Muscle layer of duodenum (tissue), 2 donors: ENCODE results near the gene MSL3B.

Source experiments
- H3K27ac ChIP-seq: one replicate; pipeline ENCODE4 v1.7.0; 2013; ENCODE audit warnings: mild to moderate bottlenecking, low read length
- H3K27me3 ChIP-seq: one replicate; pipeline ENCODE4 v1.7.0; 2013; ENCODE audit warnings: low read depth, mild to moderate bottlenecking, control low read depth, low read length
- H3K36me3 ChIP-seq, 2 donors: one replicate each; pipeline ENCODE4 v1.7.0; 2013; ENCODE audit warnings: low read length in 2 of 2, control low read depth in 1 of 2, mild to moderate bottlenecking in 1 of 2; ENCODE audit not compliant: insufficient read depth in 2 of 2, control insufficient read depth in 1 of 2
- H3K4me1 ChIP-seq, 2 donors: one replicate each; pipeline ENCODE4 v1.7.0; 2013; ENCODE audit warnings: low read length in 2 of 2, mild to moderate bottlenecking in 2 of 2, control low read depth in 1 of 2, moderate library complexity in 1 of 2; ENCODE audit not compliant: insufficient read depth in 2 of 2, control insufficient read depth in 1 of 2
- H3K4me3 ChIP-seq, 2 donors: one replicate each; pipeline ENCODE4 v1.7.0; 2013; ENCODE audit warnings: low read length in 2 of 2, low read depth in 1 of 2, mild to moderate bottlenecking in 1 of 2
- H3K9me3 ChIP-seq, 2 donors: one replicate each; pipeline ENCODE4 v1.7.0; 2013; ENCODE audit warnings: low read length in 2 of 2, control low read depth in 1 of 2, mild to moderate bottlenecking in 1 of 2; ENCODE audit not compliant: control insufficient read depth in 1 of 2
- donor health status: healthy.

The MSL3B gene

GRCh38 chr2:233871432-233871831 is 3.2 kb upstream of the MSL3B start:
- Histone ChIP-seq H3K4me1 (no peaks in the 10 kb centered on the region), H3K27ac (no peak overlapping the region), H3K4me3 (no peak overlapping the region), H3K9me3 (peaks cover 0 to 3% of the 10 kb centered on the region in 2 donors), H3K27me3 (no peaks in the 10 kb centered on the region), H3K36me3 (no peaks in the 10 kb centered on the region)

GRCh38 chr2:233866479-233866878 is 1.7 kb downstream of the MSL3B start:
- peaks cover 3 to 5% of the 10 kb centered on the region in 2 donors for H3K9me3 ChIP-seq
- no peaks in the 10 kb centered on the region for H3K4me1 ChIP-seq
- H3K36me3 ChIP-seq = no peaks in the 10 kb centered on the region
- no peak overlapping the region for H3K27ac ChIP-seq
- no peaks in the 10 kb centered on the region for H3K27me3 ChIP-seq
- H3K4me3 ChIP-seq = no peak overlapping the region

GRCh38 chr2:233865838-233866237 is 2.3 kb downstream of the MSL3B start:
- H3K27me3 ChIP-seq = no peaks in the 10 kb centered on the region
- H3K4me3 ChIP-seq = no peak overlapping the region
- H3K27ac ChIP-seq = no peak overlapping the region
- no peaks in the 10 kb centered on the region for H3K36me3 ChIP-seq
- H3K9me3 ChIP-seq = peaks cover 3 to 5% of the 10 kb centered on the region in 2 donors
- no peaks in the 10 kb centered on the region for H3K4me1 ChIP-seq

GRCh38 chr2:233862261-233862768 is 5.9 kb downstream of the MSL3B start:
- H3K36me3 ChIP-seq = no peaks in the 10 kb centered on the region
- H3K27ac ChIP-seq = no peak overlapping the region
- no peaks in the 10 kb centered on the region for H3K4me1 ChIP-seq
- peaks cover 3 to 5% of the 10 kb centered on the region in 2 donors for H3K9me3 ChIP-seq
- no peaks in the 10 kb centered on the region for H3K27me3 ChIP-seq
- H3K4me3 ChIP-seq = no peak overlapping the region

GRCh38 chr2:233858331-233858730 is 9.9 kb downstream of the MSL3B start:
- H3K36me3 ChIP-seq = no peaks in the 10 kb centered on the region
- H3K4me1 ChIP-seq = peaks cover 0 to 9% of the 10 kb centered on the region in 2 donors
- no peak overlapping the region for H3K4me3 ChIP-seq
- no peaks in the 10 kb centered on the region for H3K9me3 ChIP-seq
- no peaks in the 10 kb centered on the region for H3K27me3 ChIP-seq
- H3K27ac ChIP-seq = no peak overlapping the region

GRCh38 chr2:233857511-233858141 is 10.6 kb downstream of the MSL3B start:
- Histone ChIP-seq H3K4me3 (no peak overlapping the region), H3K9me3 (no peaks in the 10 kb centered on the region), H3K27ac (no peak overlapping the region), H3K36me3 (no peaks in the 10 kb centered on the region), H3K27me3 (no peaks in the 10 kb centered on the region), H3K4me1 (peaks cover 0 to 9% of the 10 kb centered on the region in 2 donors)

- H3K9me3 ChIP-seq = no peaks in the 10 kb centered on the region
- no peak overlapping the region for H3K27ac ChIP-seq
- no peak overlapping the region for H3K4me3 ChIP-seq
- peaks cover 0 to 9% of the 10 kb centered on the region in 2 donors for H3K4me1 ChIP-seq
- no peaks in the 10 kb centered on the region for H3K27me3 ChIP-seq
- H3K36me3 ChIP-seq = no peaks in the 10 kb centered on the region
These were observed 12.0 kb downstream of the MSL3B start for GRCh38 chr2:233856184-233856583.

- no peaks in the 10 kb centered on the region for H3K36me3 ChIP-seq
- H3K9me3 ChIP-seq = no peaks in the 10 kb centered on the region
- H3K4me1 ChIP-seq = peaks cover 0 to 9% of the 10 kb centered on the region in 2 donors
- H3K4me3 ChIP-seq = peak overlapping the region in 1 of 2 donors; percentile 70
- no peak overlapping the region for H3K27ac ChIP-seq
- no peaks in the 10 kb centered on the region for H3K27me3 ChIP-seq
These were observed 12.8 kb downstream of the MSL3B start for GRCh38 chr2:233855345-233855744.

GRCh38 chr2:233854241-233854981 is 13.8 kb downstream of the MSL3B start, which contains the start of gene HJURP:
Gene HJURP (minus strand): TSS chr2:233854535. CDS start chr2:233854500, 35 bp downstream.
- H3K36me3 ChIP-seq = no peaks in the 10 kb centered on the region
- no peaks in the 10 kb centered on the region for H3K27me3 ChIP-seq
- no peaks in the 10 kb centered on the region for H3K9me3 ChIP-seq
- peak within 1 kb of the TSS; percentile 26 for H3K27ac ChIP-seq
- H3K4me3 ChIP-seq = peak within 1 kb of the TSS; percentile 70 to 89
- peaks cover 0 to 9% of the 10 kb centered on the region in 2 donors for H3K4me1 ChIP-seq

- no peaks in the 10 kb centered on the region for H3K9me3 ChIP-seq
- H3K4me3 ChIP-seq = peak overlapping the region; percentile 70 to 89
- H3K27ac ChIP-seq = no peak overlapping the region
- no peaks in the 10 kb centered on the region for H3K36me3 ChIP-seq
- H3K27me3 ChIP-seq = no peaks in the 10 kb centered on the region
- H3K4me1 ChIP-seq = peaks cover 0 to 9% of the 10 kb centered on the region in 2 donors
These were observed 14.3 kb downstream of the MSL3B start for GRCh38 chr2:233853883-233854240.

- Histone ChIP-seq H3K9me3 (no peaks in the 10 kb centered on the region), H3K36me3 (no peaks in the 10 kb centered on the region), H3K27ac (no peak overlapping the region), H3K27me3 (no peaks in the 10 kb centered on the region), H3K4me1 (peaks cover 0 to 9% of the 10 kb centered on the region in 2 donors), H3K4me3 (peak overlapping the region; percentile 43 to 89)
These were observed 14.8 kb downstream of the MSL3B start for GRCh38 chr2:233853353-233853752.
